CD4-positive, alpha-beta memory T cell (primary cell): ENCODE results near the gene SLX4. TPM values are rescaled to one million over a fixed set of nuclear protein-coding genes. Genes with fewer than 3 reads are reported as not detected.

Experiments
- CTCF ChIA-PET: fragments of 350-600 bp; sonication (Branson Sonifier 250); formaldehyde crosslinking; loops from one replicate; lab custom pipeline; 2021; ENCODE audit warnings: inconsistent platforms; ENCODE audit not compliant: partially characterized antibody; lab: Charles Lee
- POLR2A ChIA-PET: fragments of 350-600 bp; sonication (Branson Sonifier 250); formaldehyde crosslinking; loops from one replicate; lab custom pipeline; 2021; ENCODE audit not compliant: partially characterized antibody; lab: Charles Lee
- DNase-seq, 5 donors: peaks; one replicate each; pipeline versions ENCODE4 v3.0.0 to v3.0.0-alpha.2; 2020 to 2022; ENCODE audit warnings: mixed read lengths in 1 of 5
- H3K27ac ChIP-seq: one replicate; pipeline ENCODE4 v1.7.0; 2013; ENCODE audit warnings: low read depth, low read length
- H3K27me3 ChIP-seq: 2 replicates; pipeline ENCODE4 v1.7.0; 2013; ENCODE audit warnings: mild to moderate bottlenecking, low read length, moderate library complexity; ENCODE audit not compliant: insufficient read depth
- H3K36me3 ChIP-seq: 2 replicates; pipeline ENCODE4 v1.7.0; 2013; ENCODE audit warnings: mild to moderate bottlenecking, low read length, moderate library complexity; ENCODE audit not compliant: insufficient read depth
- H3K4me1 ChIP-seq: 2 replicates; pipeline ENCODE4 v1.7.0; 2013; ENCODE audit warnings: mild to moderate bottlenecking, low read length, moderate library complexity; ENCODE audit not compliant: insufficient read depth
- H3K4me3 ChIP-seq, 2 donors: one replicate each; pipeline ENCODE4 v1.7.0; 2013; ENCODE audit warnings: low read length in 2 of 2, mild to moderate bottlenecking in 1 of 2
- H3K9me3 ChIP-seq, 2 donors: one replicate each; pipeline ENCODE4 v1.7.0; 2013; ENCODE audit warnings: low read length in 2 of 2, control low read depth in 1 of 2; ENCODE audit not compliant: control insufficient read depth in 1 of 2
- H3K27ac Mint-ChIP-seq, 7 donors: one replicate each; pipeline ENCODE4 v1.8.0; 2020 to 2021; ENCODE audit warnings: mixed read lengths in 7 of 7, mild to moderate bottlenecking in 6 of 7, inconsistent platforms in 3 of 7, moderate library complexity in 3 of 7
- H3K27me3 Mint-ChIP-seq, 2 donors: one replicate each; pipeline ENCODE4 v1.8.0; 2020 to 2021; ENCODE audit warnings: mixed read lengths in 2 of 2
- H3K36me3 Mint-ChIP-seq, 2 donors: one replicate each; pipeline ENCODE4 v1.8.0; 2020 to 2021; ENCODE audit warnings: mixed read lengths in 2 of 2, inconsistent platforms in 1 of 2, mild to moderate bottlenecking in 1 of 2
- H3K4me1 Mint-ChIP-seq, 4 donors: one replicate each; pipeline ENCODE4 v1.8.0; 2020 to 2021; ENCODE audit warnings: mixed read lengths in 4 of 4, mild to moderate bottlenecking in 1 of 4
- H3K4me3 Mint-ChIP-seq, 8 donors: one replicate each; pipeline ENCODE4 v1.8.0; 2020 to 2021; ENCODE audit warnings: mixed read lengths in 8 of 8, mild to moderate bottlenecking in 7 of 8, moderate library complexity in 6 of 8, inconsistent platforms in 3 of 8
- H3K9me3 Mint-ChIP-seq, 8 donors: one replicate each; pipeline ENCODE4 v1.8.0; 2020 to 2021; ENCODE audit warnings: mixed read lengths in 8 of 8, mild to moderate bottlenecking in 5 of 8, inconsistent platforms in 3 of 8, moderate library complexity in 1 of 8
- intact Hi-C: fragments of 100-400 bp; cut with micrococcal nuclease; formaldehyde crosslinking; loops from one replicate; pipeline ENCODE4 v1.15.1; 2023
- polyA plus RNA-seq, 2 donors: library from polyadenylated mRNA; unstranded; fragments of 300-500 nt; fragmentation: Illumina TruSeq; gene quantifications; one replicate each; pipeline ENCODE4 v1.2.3, GENCODE V29; 2021
- total RNA-seq, 2 experiments: library from RNA; stranded (reverse); gene quantifications; one replicate each; pipeline ENCODE4 v1.2.3, GENCODE V29; 2021

Gene SLX4
- total and polyA plus RNA-seq, 4 experiments from 2014 or later, result 0.87 to 6.7 (median 5.7) TPM; not detected in 1

DNA sequence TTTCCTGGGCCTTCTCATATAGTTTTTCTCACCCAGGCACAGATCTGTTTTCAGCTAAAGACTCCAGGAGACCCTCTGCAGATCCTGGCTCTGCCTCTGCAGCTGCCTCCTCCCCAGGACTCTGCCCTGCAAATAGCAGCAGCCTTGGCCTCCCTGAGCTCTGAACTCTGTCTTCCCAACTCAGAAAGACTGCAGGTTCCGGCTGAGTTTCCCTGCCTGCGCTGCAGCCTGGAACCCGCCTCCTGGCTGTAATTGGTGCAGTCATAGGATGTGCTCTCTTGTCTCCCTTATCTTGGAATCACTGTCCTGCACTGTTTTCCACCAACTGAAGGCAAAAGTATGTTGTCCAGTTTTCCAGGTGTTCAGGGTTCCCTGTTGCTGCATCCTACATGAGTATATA is 28.8 kb upstream of the SLX4 start:
- H3K4me3 ChIP-seq, result no peak overlapping the region
- CTCF ChIA-PET, result no interaction called here
- H3K27ac ChIP-seq, result no peak overlapping the region
- no peak for DNase-seq
- peaks cover 13% of the 10 kb centered on the region for H3K4me1 ChIP-seq
- H3K27me3 ChIP-seq, result no peaks in the 10 kb centered on the region
- Mint-ChIP-seq H3K9me3 (no peaks in the 10 kb centered on the region), H3K27ac (no peak overlapping the region), H3K4me3 (no peak overlapping the region), H3K27me3 (no peaks in the 10 kb centered on the region), H3K36me3 (peaks cover 11 to 13% of the 10 kb centered on the region in 2 donors), H3K4me1 (peaks cover 26 to 37% (median 30%) of the 10 kb centered on the region in 4 donors)
- H3K9me3 ChIP-seq, result no peaks in the 10 kb centered on the region
- peaks cover 13% of the 10 kb centered on the region for H3K36me3 ChIP-seq
- POLR2A ChIA-PET, result interaction anchor here (1.3 kb wide), 1 partner anchor 14 kb away, joined by 5 read pairs; no protein-coding TSS in a partner anchor
- intact Hi-C loops, result no loop called here

DNA sequence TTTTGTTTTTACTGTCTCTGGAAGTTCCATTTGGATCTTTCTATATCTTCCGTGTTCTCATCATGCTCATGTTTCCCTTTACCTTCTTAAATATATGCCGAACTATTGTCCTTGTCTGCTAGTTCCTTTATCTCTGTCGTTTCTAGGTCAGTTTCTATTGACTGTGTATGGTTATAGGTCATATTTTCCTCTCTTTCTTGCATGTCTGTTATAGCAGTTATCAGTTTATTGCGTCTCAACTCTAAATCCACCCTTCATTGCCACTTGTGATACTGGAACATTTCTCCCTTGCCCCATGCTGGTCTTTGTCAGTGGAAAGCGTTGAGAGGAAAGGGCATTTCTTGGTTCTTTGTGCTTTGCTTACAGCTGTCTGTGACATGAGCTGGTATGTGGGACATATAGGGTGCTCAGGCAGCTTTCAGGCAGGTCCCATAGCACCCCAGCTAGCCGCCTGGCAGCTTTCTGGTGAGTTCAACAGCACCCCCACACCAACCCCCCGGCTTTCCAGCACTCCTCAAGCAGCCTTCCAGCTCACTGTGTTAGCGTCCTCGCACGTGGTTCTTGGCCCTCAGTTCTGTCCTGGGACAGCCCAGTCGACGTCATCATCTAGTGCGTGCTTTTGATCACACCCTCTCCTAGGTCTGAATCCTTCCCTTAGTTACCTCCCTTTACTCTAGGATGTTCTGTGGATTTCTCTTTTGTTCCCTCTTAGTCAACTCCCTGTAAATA is 27.7 kb upstream of the SLX4 start:
- POLR2A ChIA-PET, result no interaction called here
- H3K27ac Mint-ChIP-seq, result peak overlapping the region in 3 of 7 donors; percentile 29 to 54 (median 47)
- CTCF ChIA-PET, result no interaction called here

DNA sequence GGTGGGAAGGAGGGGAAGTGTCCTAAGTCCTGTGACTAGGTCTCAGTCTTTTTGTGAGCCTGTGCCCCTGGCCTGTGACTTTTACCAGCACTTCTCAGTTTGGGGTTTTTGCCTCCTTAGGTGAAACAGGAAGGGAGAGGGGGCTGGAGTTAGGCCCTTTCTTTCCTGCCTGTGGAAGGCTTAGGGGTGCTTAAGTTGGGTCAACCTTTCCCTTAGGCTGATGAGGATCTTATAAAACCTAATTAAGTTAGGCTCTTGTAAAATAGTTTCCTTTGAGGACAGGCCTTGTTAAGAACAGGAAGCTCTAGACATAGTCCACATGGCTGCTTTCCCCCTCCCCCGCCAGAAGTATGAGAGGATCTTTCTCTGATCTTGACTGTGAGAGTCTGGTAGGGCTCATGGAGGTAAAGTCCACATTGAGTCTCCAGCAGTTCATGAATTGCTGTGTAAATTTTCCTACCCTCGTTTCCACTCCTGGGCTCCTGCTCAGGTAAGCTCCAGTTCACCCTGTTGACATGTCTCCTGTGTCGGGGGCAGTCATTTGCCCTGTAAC is 26.0 kb upstream of the SLX4 start:
- no peaks in the 10 kb centered on the region for H3K9me3 ChIP-seq
- DNase-seq, result peak in 4 of 5 donors; percentile 14 to 24 (median 18)
- intact Hi-C loops, result no loop called here
- Mint-ChIP-seq H3K4me3 (peak overlapping the region in 3 of 8 donors; percentile 26 to 56 (median 29)), H3K4me1 (peaks cover 28 to 37% (median 31%) of the 10 kb centered on the region in 4 donors), H3K9me3 (no peaks in the 10 kb centered on the region), H3K27ac (peak overlapping the region; percentile 33 to 81 (median 53)), H3K27me3 (no peaks in the 10 kb centered on the region), H3K36me3 (peaks cover 7 to 11% of the 10 kb centered on the region in 2 donors)
- H3K27ac ChIP-seq, result no peak overlapping the region
- ChIA-PET CTCF (interaction anchor here (1.7 kb wide), 1 partner anchor 111 kb away, joined by 5 read pairs; no protein-coding TSS in a partner anchor), POLR2A (interaction anchor here (1.2 kb wide), 1 partner anchor 25 kb away, joined by 4 read pairs; no protein-coding TSS in a partner anchor)
- peaks cover 13% of the 10 kb centered on the region for H3K36me3 ChIP-seq
- H3K27me3 ChIP-seq, result no peaks in the 10 kb centered on the region
- peaks cover 13% of the 10 kb centered on the region for H3K4me1 ChIP-seq
- no peak overlapping the region for H3K4me3 ChIP-seq

More for the DNA sequence above, 27.7 kb upstream of the SLX4 start:
- Mint-ChIP-seq H3K4me1 (peaks cover 26 to 37% (median 30%) of the 10 kb centered on the region in 4 donors), H3K9me3 (no peaks in the 10 kb centered on the region), H3K4me3 (peak overlapping the region in 1 of 8 donors; percentile 2), H3K27me3 (no peaks in the 10 kb centered on the region), H3K36me3 (peaks cover 11 to 13% of the 10 kb centered on the region in 2 donors)
- Histone ChIP-seq H3K27ac (no peak overlapping the region), H3K4me3 (no peak overlapping the region), H3K9me3 (no peaks in the 10 kb centered on the region), H3K4me1 (peaks cover 13% of the 10 kb centered on the region), H3K27me3 (no peaks in the 10 kb centered on the region), H3K36me3 (peaks cover 13% of the 10 kb centered on the region)
- intact Hi-C loops, result no loop called here
- DNase-seq, result no peak

DNA sequence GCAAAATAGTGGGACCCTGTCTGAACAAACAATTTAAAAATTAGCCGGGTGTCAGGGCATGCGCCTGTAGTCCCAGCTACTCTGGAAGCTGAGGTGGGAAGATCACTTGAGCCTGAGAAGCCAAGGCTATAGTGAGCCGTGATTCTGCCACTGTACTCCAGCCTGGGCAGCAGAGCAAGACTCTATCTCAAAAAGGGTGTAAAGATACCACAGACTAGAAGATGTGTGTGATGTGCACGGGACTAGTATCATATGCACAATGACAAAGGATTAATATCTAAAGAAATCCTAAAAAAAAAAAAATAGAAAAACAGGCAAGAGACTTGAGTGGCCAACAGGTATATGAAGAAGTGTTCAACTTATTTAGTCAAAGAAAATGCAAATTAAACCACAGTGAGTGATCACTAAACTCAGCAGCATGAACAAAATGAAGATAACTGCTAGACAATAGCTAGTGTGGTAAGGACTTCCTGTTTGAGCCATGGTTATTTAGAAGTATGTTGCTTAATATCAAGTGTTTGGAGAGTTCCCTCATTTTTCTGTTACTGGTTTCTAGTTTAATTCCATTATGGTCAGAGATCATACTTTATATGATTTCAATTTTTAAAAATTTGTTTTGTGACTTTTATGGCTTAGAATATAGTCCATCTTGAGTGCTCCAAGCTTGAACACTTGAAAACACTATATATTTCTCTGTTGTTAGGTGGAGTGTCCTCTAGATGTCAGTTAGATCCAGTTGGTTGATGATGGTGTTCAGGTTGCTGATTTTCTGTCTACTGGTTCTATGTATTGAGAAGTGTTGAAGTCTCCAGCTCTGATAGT is 14.7 kb upstream of the SLX4 start:
- Histone ChIP-seq H3K4me3 (no peak overlapping the region), H3K4me1 (peaks cover 31% of the 10 kb centered on the region), H3K36me3 (no peaks in the 10 kb centered on the region), H3K9me3 (no peaks in the 10 kb centered on the region), H3K27ac (peak overlapping the region; percentile 15), H3K27me3 (no peaks in the 10 kb centered on the region)
- Mint-ChIP-seq H3K27me3 (no peaks in the 10 kb centered on the region), H3K4me3 (peak overlapping the region in 7 of 8 donors; percentile 28 to 69 (median 47)), H3K36me3 (no peaks in the 10 kb centered on the region), H3K27ac (peak overlapping the region; percentile 71 to 92 (median 83)), H3K9me3 (no peaks in the 10 kb centered on the region), H3K4me1 (peaks cover 20 to 46% (median 35%) of the 10 kb centered on the region in 4 donors)
- ChIA-PET POLR2A (interaction anchor here (0.6 to 1.5 kb wide), 8 partner anchors 14 to 435 kb away, joined by 3 to 7 read pairs (median 4); partner anchors contain the start of genes SLX4 and TRAP1), CTCF (interaction anchor here (0.7 to 1.0 kb wide), 3 partner anchors 31 to 1776 kb away, joined by 3 to 4 read pairs (median 3); no protein-coding TSS in a partner anchor)
- DNase-seq, result peak in 4 of 5 donors; percentile 31 to 42 (median 36)
- intact Hi-C loops, result no loop called here

DNA sequence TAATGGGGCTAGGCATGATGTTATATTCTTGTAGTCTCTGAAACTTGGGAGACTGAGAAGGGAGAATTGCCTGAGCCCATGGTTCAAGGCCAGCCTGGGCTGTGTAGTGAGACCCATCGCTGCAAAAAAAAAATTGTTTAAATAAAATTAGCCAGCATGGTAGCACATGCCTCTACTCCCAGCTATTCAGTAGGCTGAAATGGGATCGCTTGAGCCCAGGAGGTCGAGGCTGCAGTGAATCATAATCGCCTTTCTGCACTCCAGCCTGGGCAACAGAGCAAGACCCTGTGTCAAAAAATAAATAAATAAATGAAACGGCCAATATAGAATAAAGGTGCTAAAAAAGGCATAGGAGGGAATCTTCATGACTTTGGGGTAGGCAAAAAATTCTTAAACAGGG is 13.9 kb upstream of the SLX4 start:
- H3K36me3 Mint-ChIP-seq, result no peaks in the 10 kb centered on the region
- no peaks in the 10 kb centered on the region for H3K27me3 ChIP-seq
- H3K27ac ChIP-seq, result no peak overlapping the region
- CTCF ChIA-PET, result no interaction called here
- peaks cover 20 to 46% (median 36%) of the 10 kb centered on the region in 4 donors for H3K4me1 Mint-ChIP-seq
- DNase-seq, result no peak
- H3K9me3 ChIP-seq, result no peaks in the 10 kb centered on the region
- H3K27ac Mint-ChIP-seq, result peak overlapping the region; percentile 57 to 92 (median 76)
- no peaks in the 10 kb centered on the region for H3K36me3 ChIP-seq
- POLR2A ChIA-PET, result interaction anchor here (0.9 kb wide), 1 partner anchor 14 kb away, joined by 4 read pairs; the partner anchor contains the start of gene SLX4
- no peaks in the 10 kb centered on the region for H3K9me3 Mint-ChIP-seq
- H3K4me3 ChIP-seq, result no peak overlapping the region
- H3K4me3 Mint-ChIP-seq, result peak overlapping the region in 1 of 8 donors; percentile 31
- H3K4me1 ChIP-seq, result peaks cover 31% of the 10 kb centered on the region
- intact Hi-C loops, result no loop called here
- H3K27me3 Mint-ChIP-seq, result no peaks in the 10 kb centered on the region

DNA sequence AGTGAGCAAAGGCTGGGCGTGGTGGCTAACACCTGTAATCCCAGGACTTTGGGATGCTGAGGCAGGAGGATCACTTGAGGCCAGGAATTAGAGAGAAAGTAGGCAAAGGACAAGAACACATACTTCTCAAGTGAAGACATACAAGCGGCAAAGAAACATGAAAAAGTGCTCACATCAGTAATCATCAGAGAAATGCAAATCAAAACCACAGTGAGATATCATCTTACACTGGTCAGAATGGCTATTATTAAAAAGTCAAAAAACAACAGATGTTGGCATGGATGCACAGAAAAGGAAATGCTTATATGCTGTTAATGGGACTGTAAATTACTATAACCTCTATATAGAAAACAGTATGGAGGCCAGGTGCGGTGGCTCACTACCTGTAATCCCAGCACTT is 12.2 kb upstream of the SLX4 start:
- Mint-ChIP-seq H3K36me3 (no peaks in the 10 kb centered on the region), H3K27me3 (no peaks in the 10 kb centered on the region), H3K27ac (peak overlapping the region in 4 of 7 donors; percentile 14 to 67 (median 44)), H3K4me1 (peaks cover 18 to 39% (median 31%) of the 10 kb centered on the region in 4 donors), H3K4me3 (no peak overlapping the region), H3K9me3 (no peaks in the 10 kb centered on the region)
- no peak overlapping the region for H3K4me3 ChIP-seq
- no peak overlapping the region for H3K27ac ChIP-seq
- H3K36me3 ChIP-seq, result no peaks in the 10 kb centered on the region
- H3K9me3 ChIP-seq, result no peaks in the 10 kb centered on the region
- DNase-seq, result no peak
- intact Hi-C loops, result no loop called here
- CTCF ChIA-PET, result no interaction called here
- POLR2A ChIA-PET, result no interaction called here
- H3K27me3 ChIP-seq, result no peaks in the 10 kb centered on the region
- H3K4me1 ChIP-seq, result peaks cover 31% of the 10 kb centered on the region
